OCI-LY3 (cell line): Measurements from ENCODE around the gene GAL3ST2.

ENCODE experiments used
- H2AFZ ChIP-seq: fragments of 200-600, 300-600 bp; shearing (Covaris generic); 2 replicates; pipeline ENCODE4 v1.6.0; 2014; ENCODE audit warnings: antibody characterized with exemption, low read depth, low read length
- H3K27ac ChIP-seq: fragments of 200-600, 300-600 bp; sonication (generic); 2 replicates; pipeline ENCODE4 v1.5.1; 2014; ENCODE audit warnings: mild to moderate bottlenecking, low read length, moderate library complexity, mixed read lengths
- H3K27me3 ChIP-seq: fragments of 200-600, 300-600 bp; sonication (generic); 2 replicates; pipeline ENCODE4 v1.6.1; 2014; ENCODE audit warnings: low read depth, low read length, mixed read lengths
- H3K36me3 ChIP-seq: fragments of 200-600, 300-600 bp; sonication (generic); replicated peaks from 2 replicates; pipeline ENCODE3; 2014; ENCODE audit warnings: low read depth, low read length, mixed read lengths
- H3K4me1 ChIP-seq: fragments of 300-600, 200-600 bp; sonication (generic); 2 replicates; pipeline ENCODE4 v1.6.1; 2014; ENCODE audit warnings: low read length, mixed read lengths
- H3K4me2 ChIP-seq: fragments of 200-600, 300-600 bp; sonication (generic); 2 replicates; pipeline ENCODE4 v1.6.1; 2014; ENCODE audit warnings: low read length, mixed read lengths
- H3K4me3 ChIP-seq: fragments of 300-600, 200-600 bp; sonication (generic); 2 replicates; pipeline ENCODE4 v1.5.1; 2014; ENCODE audit warnings: antibody characterized with exemption, mild to moderate bottlenecking, low read length, moderate library complexity
- H3K79me2 ChIP-seq: fragments of 300-600, 200-600 bp; shearing (Covaris generic); 2 replicates; pipeline ENCODE4 v1.6.1; 2014; ENCODE audit warnings: mild to moderate bottlenecking, low read length, mixed read lengths
- H3K9ac ChIP-seq: fragments of 300-600, 200-600 bp; shearing (Covaris generic); 2 replicates; pipeline ENCODE4 v1.6.0; 2014; ENCODE audit warnings: mild to moderate bottlenecking, low read length, moderate library complexity
- H3K9me3 ChIP-seq: fragments of 200-600, 300-600 bp; shearing (Covaris generic); 2 replicates; pipeline ENCODE4 v1.6.1; 2014; ENCODE audit warnings: low read length, mixed read lengths; ENCODE audit not compliant: insufficient read depth
- H4K20me1 ChIP-seq: fragments of 200-600, 300-600 bp; sonication (generic); 2 replicates; pipeline ENCODE4 v1.6.1; 2016; ENCODE audit warnings: low read length, mixed read lengths; ENCODE audit not compliant: insufficient read depth
- CTCF ChIP-seq: fragments of 200-600, 300-600 bp; sonication (generic); IDR thresholded peaks from 2 replicates; pipeline ENCODE4 v1.5.1; 2014; ENCODE audit warnings: antibody characterized with exemption, low read length, low read depth
- EZH2phosphoT487 ChIP-seq: fragments of 200-600 bp; shearing (Covaris generic); IDR thresholded peaks from 2 replicates; pipeline ENCODE4 v1.6.1; 2018; ENCODE audit warnings: antibody characterized with exemption, mixed run types, low read depth

Gene GAL3ST2

DNA sequence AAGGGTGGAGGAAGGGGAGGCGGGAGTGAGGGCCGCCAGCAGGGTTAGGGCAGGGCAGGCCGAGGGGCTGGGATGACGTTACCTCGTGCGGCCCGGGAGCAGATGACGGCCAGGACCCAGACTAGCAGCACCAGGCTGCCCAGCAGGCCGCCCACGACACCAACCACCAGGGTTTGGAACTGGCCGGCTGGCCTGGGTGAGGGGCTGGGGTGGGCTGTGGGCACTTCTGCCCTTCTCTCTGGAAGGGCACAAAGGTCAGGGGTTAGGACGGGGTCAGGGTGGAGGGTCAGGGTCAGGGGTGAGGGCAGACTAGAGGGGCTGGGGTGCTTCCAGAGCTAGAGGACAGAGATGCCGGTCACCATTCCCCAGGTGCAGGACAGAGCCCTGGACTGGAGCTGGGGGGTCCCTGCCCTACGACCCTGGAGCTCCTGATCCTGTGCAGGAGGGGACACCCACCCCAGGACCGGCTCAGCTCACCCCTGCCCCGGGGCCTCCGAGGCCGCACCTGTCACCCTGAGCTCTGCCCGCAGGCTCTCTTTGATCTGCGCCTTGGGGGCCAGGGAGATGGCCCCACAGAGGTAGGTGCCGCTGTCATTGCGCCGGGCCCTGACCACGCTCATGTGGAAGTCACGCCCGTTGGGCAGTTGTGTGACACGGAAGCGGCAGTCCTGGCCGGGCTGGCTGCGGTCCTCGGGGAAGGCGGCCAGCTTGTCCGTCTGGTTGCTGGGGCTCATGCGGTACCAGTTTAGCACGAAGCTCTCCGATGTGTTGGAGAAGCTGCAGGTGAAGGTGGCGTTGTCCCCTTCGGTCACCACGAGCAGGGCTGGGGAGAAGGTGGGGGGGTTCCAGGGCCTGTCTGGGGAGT, 75.7 kb downstream of the GAL3ST2 start:
- H2AFZ ChIP-seq = no peak overlapping the region
- no peaks in the 10 kb centered on the region; the same call in 1 of the 2 replicates for H3K4me1 ChIP-seq
- H3K4me2 ChIP-seq = no peak overlapping the region
- H4K20me1 ChIP-seq = 0 out of 2 replicates have a peak, but pooled peaks cover 5% of the 10 kb centered on the region
- TF ChIP-seq EZH2phosphoT487 = no peak
- no peak for TF ChIP-seq CTCF
- peaks cover 6% of the 10 kb centered on the region; the same call in 1 of the 2 replicates for H3K79me2 ChIP-seq
- no peak overlapping the region for H3K9ac ChIP-seq
- H3K9me3 ChIP-seq = no peaks in the 10 kb centered on the region
- H3K27ac ChIP-seq = no peak overlapping the region
- no peaks in the 10 kb centered on the region for H3K27me3 ChIP-seq
- no peak overlapping the region for H3K4me3 ChIP-seq
- no peaks in the 10 kb centered on the region for H3K36me3 ChIP-seq

GRCh38 chr2:241852981-241853631, 76.5 kb downstream of the GAL3ST2 start:
- no peak overlapping the region for H3K4me3 ChIP-seq
- H4K20me1 ChIP-seq = 0 out of 2 replicates have a peak, but pooled peaks cover 5% of the 10 kb centered on the region
- no peak overlapping the region for H3K4me2 ChIP-seq
- no peaks in the 10 kb centered on the region; the same call in 1 of the 2 replicates for H3K4me1 ChIP-seq
- TF ChIP-seq CTCF (no peak), EZH2phosphoT487 (no peak)
- no peaks in the 10 kb centered on the region for H3K27me3 ChIP-seq
- H3K9ac ChIP-seq = no peak overlapping the region
- H3K9me3 ChIP-seq = no peaks in the 10 kb centered on the region
- H3K79me2 ChIP-seq = peaks cover 14% of the 10 kb centered on the region
- H2AFZ ChIP-seq = no peak overlapping the region
- no peaks in the 10 kb centered on the region for H3K36me3 ChIP-seq
- H3K27ac ChIP-seq = no peak overlapping the region
